ENCODE measurements around the gene NPIPB8. TPM values are rescaled to one million over a fixed set of nuclear protein-coding genes. Genes with fewer than 3 reads are reported as not detected.
"Not testable (repeated sequence)": the region's sequence is repeated elsewhere in the genome, so short reads cannot be mapped to it uniquely, and the experiment has no call there.

The NPIPB8 gene
- 0.17 TPM in 1 of 2 replicates, not detected in the other for total RNA-seq
- polyA plus RNA-seq: not detected in 2 replicates
- not detected in 2 replicates for polyA plus RNA-seq (2012)
- not detected in 2 replicates for polyA minus RNA-seq (ENCODE audit: low replicate concordance)

DNA sequence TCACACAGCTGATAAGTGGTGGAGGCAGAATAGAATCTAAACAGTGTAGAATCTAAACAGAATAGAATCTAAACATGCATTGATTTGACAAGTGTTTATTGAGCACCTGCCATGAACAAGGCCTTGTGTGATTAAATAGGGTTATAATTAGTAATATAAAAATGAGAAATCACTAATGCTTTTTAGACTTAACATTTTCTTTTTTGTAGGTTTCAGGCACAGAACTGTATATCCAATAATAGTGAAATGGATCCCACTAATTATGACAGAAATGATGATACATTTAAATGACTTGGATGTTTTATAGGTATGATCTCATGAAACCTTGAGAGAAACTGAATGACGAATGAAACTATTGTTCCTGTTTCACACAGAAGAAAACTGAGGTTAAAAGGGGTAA, at the start of gene NPIPB8:
Gene NPIPB8 (plus strand): TSS at position 301 of the 400 bp plus-strand sequence. CDS start 296 bp downstream, outside the sequence.
- not testable (repeated sequence) for H3K9ac ChIP-seq (ENCODE audit: insufficient read depth, low read length); H3K36me3 ChIP-seq (ENCODE audit: control insufficient read depth, insufficient read depth, low read length); DNase-seq (ENCODE audit: low read depth in 2 of 2)

DNA sequence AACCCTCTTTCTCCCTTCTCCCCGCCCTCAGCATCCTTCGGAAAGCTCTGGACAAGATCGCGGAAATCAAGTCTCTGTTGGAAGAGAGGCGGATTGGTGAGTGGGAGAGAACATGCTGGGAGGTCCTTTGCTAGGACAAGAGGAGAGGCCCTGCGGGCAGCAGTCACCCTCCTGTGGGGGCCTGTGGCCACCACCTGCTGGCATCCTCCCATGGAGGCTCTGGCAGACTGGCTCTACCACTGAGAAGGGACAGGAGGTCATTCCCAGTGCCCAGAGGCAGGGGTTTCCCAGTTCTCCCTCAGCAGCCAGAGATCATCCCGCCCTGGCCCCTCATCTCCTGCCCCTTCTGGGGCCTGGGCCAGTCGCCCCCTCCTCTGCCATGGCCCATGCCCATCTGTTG, 48.8 kb upstream of the NPIPB8 start:
- Histone ChIP-seq H3K9ac (ENCODE audit: insufficient read depth, low read length) (no peak overlapping the region), H3K4me1 (ENCODE audit: control insufficient read depth, extremely low read depth, insufficient read depth, low read length) (no peaks in the 10 kb centered on the region), H3K36me3 (ENCODE audit: control insufficient read depth, insufficient read depth, low read length) (no peaks in the 10 kb centered on the region), H2AFZ (ENCODE audit: low read length) (no peak overlapping the region), H3K27ac (ENCODE audit: insufficient read depth, low read length) (no peak overlapping the region), H3K27me3 (ENCODE audit: control insufficient read depth, insufficient read depth, low read length) (no peaks in the 10 kb centered on the region), H3K79me2 (ENCODE audit: control insufficient read depth, insufficient read depth, low read length) (no peaks in the 10 kb centered on the region), H3K4me3 (replicated peaks in 1 of 4; ENCODE audit: control extremely low read depth in 1 of 4, insufficient read depth in 1 of 4, low read depth in 3 of 4, low read length in 4 of 4) (no peak overlapping the region), H4K20me1 (ENCODE audit: control insufficient read depth, extremely low read depth, insufficient read depth, low read length) (no peaks in the 10 kb centered on the region), H3K9me3 (ENCODE audit: control insufficient read depth, insufficient read depth, low read depth, low read length) (no peaks in the 10 kb centered on the region), H3K4me2 (ENCODE audit: extremely low read depth, insufficient read depth, low read length) (no peak overlapping the region)
- TF ChIP-seq EZH2 (IDR thresholded peaks at IDR 0.05; ENCODE audit: low read length, missing control alignments): no peak
- TF ChIP-seq, protein P1, sequence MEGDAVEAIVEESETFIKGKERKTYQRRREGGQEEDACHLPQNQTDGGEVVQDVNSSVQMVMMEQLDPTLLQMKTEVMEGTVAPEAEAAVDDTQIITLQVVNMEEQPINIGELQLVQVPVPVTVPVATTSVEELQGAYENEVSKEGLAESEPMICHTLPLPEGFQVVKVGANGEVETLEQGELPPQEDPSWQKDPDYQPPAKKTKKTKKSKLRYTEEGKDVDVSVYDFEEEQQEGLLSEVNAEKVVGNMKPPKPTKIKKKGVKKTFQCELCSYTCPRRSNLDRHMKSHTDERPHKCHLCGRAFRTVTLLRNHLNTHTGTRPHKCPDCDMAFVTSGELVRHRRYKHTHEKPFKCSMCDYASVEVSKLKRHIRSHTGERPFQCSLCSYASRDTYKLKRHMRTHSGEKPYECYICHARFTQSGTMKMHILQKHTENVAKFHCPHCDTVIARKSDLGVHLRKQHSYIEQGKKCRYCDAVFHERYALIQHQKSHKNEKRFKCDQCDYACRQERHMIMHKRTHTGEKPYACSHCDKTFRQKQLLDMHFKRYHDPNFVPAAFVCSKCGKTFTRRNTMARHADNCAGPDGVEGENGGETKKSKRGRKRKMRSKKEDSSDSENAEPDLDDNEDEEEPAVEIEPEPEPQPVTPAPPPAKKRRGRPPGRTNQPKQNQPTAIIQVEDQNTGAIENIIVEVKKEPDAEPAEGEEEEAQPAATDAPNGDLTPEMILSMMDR (conservative IDR thresholded peaks at IDR 0.05 in 1 of 2, IDR thresholded peaks at IDR 0.05 in 1 of 2; ENCODE audit: low read depth in 1 of 2, low read length in 2 of 2): no peak
- no peak for DNase-seq (ENCODE audit: low read depth in 2 of 2)

More for the DNA sequence above, at the start of gene NPIPB8:
- H3K79me2 ChIP-seq (ENCODE audit: control insufficient read depth, insufficient read depth, low read length); H3K27ac ChIP-seq (ENCODE audit: insufficient read depth, low read length); H4K20me1 ChIP-seq (ENCODE audit: control insufficient read depth, extremely low read depth, insufficient read depth, low read length); H3K4me2 ChIP-seq (ENCODE audit: extremely low read depth, insufficient read depth, low read length); H2AFZ ChIP-seq (ENCODE audit: low read length); H3K4me3 ChIP-seq (replicated peaks in 1 of 4; ENCODE audit: control extremely low read depth in 1 of 4, insufficient read depth in 1 of 4, low read depth in 3 of 4, low read length in 4 of 4); H3K4me1 ChIP-seq (ENCODE audit: control insufficient read depth, extremely low read depth, insufficient read depth, low read length); H3K9me3 ChIP-seq (ENCODE audit: control insufficient read depth, insufficient read depth, low read depth, low read length); H3K27me3 ChIP-seq (ENCODE audit: control insufficient read depth, insufficient read depth, low read length): not testable (repeated sequence)

DNA sequence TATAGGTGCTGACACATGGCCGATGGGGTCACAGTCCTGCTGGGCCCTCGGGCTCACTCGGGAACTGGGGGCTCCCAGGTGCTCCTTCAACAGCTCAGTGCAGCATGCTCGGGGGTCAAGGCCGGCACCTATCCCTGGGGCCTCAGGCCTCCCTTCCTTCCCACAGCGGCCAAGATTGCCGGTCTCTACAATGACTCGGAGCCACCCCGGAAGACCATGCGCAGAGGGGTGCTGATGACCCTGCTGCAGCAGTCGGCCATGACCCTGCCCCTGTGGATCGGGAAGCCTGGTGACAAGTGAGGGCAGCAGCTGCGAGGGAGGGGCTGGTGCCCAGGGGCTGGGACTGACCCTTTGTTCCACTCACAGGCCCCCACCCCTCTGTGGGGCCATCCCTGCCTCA, 47.9 kb upstream of the NPIPB8 start:
- no peaks in the 10 kb centered on the region for H3K9me3 ChIP-seq (ENCODE audit: control insufficient read depth, insufficient read depth, low read depth, low read length)
- no peak overlapping the region for H3K27ac ChIP-seq (ENCODE audit: insufficient read depth, low read length)
- H3K27me3 ChIP-seq (ENCODE audit: control insufficient read depth, insufficient read depth, low read length): no peaks in the 10 kb centered on the region
- H3K4me1 ChIP-seq (ENCODE audit: control insufficient read depth, extremely low read depth, insufficient read depth, low read length): no peaks in the 10 kb centered on the region
- TF ChIP-seq, protein P1 (conservative IDR thresholded peaks at IDR 0.05 in 1 of 2, IDR thresholded peaks at IDR 0.05 in 1 of 2; ENCODE audit: low read depth in 1 of 2, low read length in 2 of 2): no peak
- TF ChIP-seq EZH2 (IDR thresholded peaks at IDR 0.05; ENCODE audit: low read length, missing control alignments): no peak
- no peak overlapping the region for H3K4me3 ChIP-seq (replicated peaks in 1 of 4; ENCODE audit: control extremely low read depth in 1 of 4, insufficient read depth in 1 of 4, low read depth in 3 of 4, low read length in 4 of 4)
- no peak overlapping the region for H3K4me2 ChIP-seq (ENCODE audit: extremely low read depth, insufficient read depth, low read length)
- no peaks in the 10 kb centered on the region for H3K36me3 ChIP-seq (ENCODE audit: control insufficient read depth, insufficient read depth, low read length)
- H3K9ac ChIP-seq (ENCODE audit: insufficient read depth, low read length): no peak overlapping the region
- no peak overlapping the region for H2AFZ ChIP-seq (ENCODE audit: low read length)
- no peak for DNase-seq (ENCODE audit: low read depth in 2 of 2)
- no peaks in the 10 kb centered on the region for H3K79me2 ChIP-seq (ENCODE audit: control insufficient read depth, insufficient read depth, low read length)
- H4K20me1 ChIP-seq (ENCODE audit: control insufficient read depth, extremely low read depth, insufficient read depth, low read length): no peaks in the 10 kb centered on the region
